IMR-90 (cell line): ENCODE data around the gene MAPKAPK5. TPM values are rescaled to one million over a fixed set of nuclear protein-coding genes. Genes with fewer than 3 reads are reported as not detected.

Experiments
- ATAC-seq: fragments of 200-7000 bp; cut with Tn5 transposase; 2 replicates; pipeline ENCODE4 v1.9.1; 2020; ENCODE audit warnings: low read depth, mild to moderate bottlenecking, moderate library complexity
- BruUV-seq: library from RNA; stranded (reverse); fragments of 400-500 nt; replicated peaks from 2 replicates; lab custom pipeline; 2021; lab: Mats Ljungman, UMichigan
- CTCF ChIA-PET: fragments of 300-600 bp; formaldehyde crosslinking; extraction: SDS; loops from one replicate; lab custom pipeline; 2021; ENCODE audit warnings: antibody characterized with exemption; lab: Yijun Ruan, JAX
- POLR2A ChIA-PET: fragments of 300-600 bp; sonication (Branson Sonifier 250); formaldehyde crosslinking; loops from one replicate; lab custom pipeline; 2022; ENCODE audit warnings: antibody characterized with exemption; ENCODE audit not compliant: unreplicated experiment; lab: Charles Lee
- DNase-seq: peaks from one replicate; pipeline ENCODE4 v3.0.0; 2013
- H2AFZ ChIP-seq: replicated peaks from 2 replicates; pipeline ENCODE3; 2013; ENCODE audit warnings: low read length, mild to moderate bottlenecking; ENCODE audit not compliant: poor library complexity
- H2AK5ac ChIP-seq: 2 replicates; pipeline ENCODE4 v1.6.1; 2013; ENCODE audit warnings: low read depth, low read length, inconsistent platforms
- H2AK9ac ChIP-seq: replicated peaks from 2 replicates; pipeline ENCODE3; 2013; ENCODE audit warnings: mild to moderate bottlenecking, low read depth, low read length, moderate library complexity; ENCODE audit not compliant: poor library complexity
- H2BK120ac ChIP-seq: 2 replicates; pipeline ENCODE4 v1.6.1; 2013; ENCODE audit warnings: low read depth, low read length, inconsistent platforms
- H2BK15ac ChIP-seq: 3 replicates; pipeline ENCODE4 v1.6.1; 2013; ENCODE audit warnings: low read depth, low read length, inconsistent platforms
- H2BK20ac ChIP-seq: 2 replicates; pipeline ENCODE4 v1.6.1; 2013; ENCODE audit warnings: low read depth, mild to moderate bottlenecking, inconsistent platforms, low read length, moderate library complexity
- H2BK5ac ChIP-seq: 2 replicates; pipeline ENCODE4 v1.6.1; 2013; ENCODE audit warnings: mild to moderate bottlenecking, low read depth, low read length, inconsistent platforms; ENCODE audit not compliant: poor library complexity, severe bottlenecking
- H3K14ac ChIP-seq: replicated peaks from 2 replicates; pipeline ENCODE4 v1.6.1; 2013; ENCODE audit warnings: low read depth, low read length, inconsistent platforms
- H3K18ac ChIP-seq: 2 replicates; pipeline ENCODE4 v1.6.1; 2013; ENCODE audit warnings: low read depth, low read length, control low read depth
- H3K23ac ChIP-seq: 2 replicates; pipeline ENCODE4 v1.6.1; 2013; ENCODE audit warnings: low read depth, low read length, inconsistent platforms
- H3K27ac ChIP-seq: 2 replicates; pipeline ENCODE4 v1.5.1; 2013; ENCODE audit warnings: mild to moderate bottlenecking, control low read depth, low read length; ENCODE audit not compliant: insufficient read depth
- H3K27me3 ChIP-seq: 2 replicates; pipeline ENCODE4 v1.6.1; 2013; ENCODE audit warnings: low read length; ENCODE audit not compliant: control insufficient read depth, insufficient read depth
- H3K36me3 ChIP-seq: 2 replicates; pipeline ENCODE4 v1.6.1; 2013; ENCODE audit warnings: low read length, mixed read lengths; ENCODE audit not compliant: control insufficient read depth, insufficient read depth
- H3K4ac ChIP-seq: 2 replicates; pipeline ENCODE4 v1.6.1; 2013; ENCODE audit warnings: low read depth, low read length, inconsistent platforms
- H3K4me1 ChIP-seq: 2 replicates; pipeline ENCODE4 v1.6.1; 2013; ENCODE audit warnings: low read length, mixed read lengths; ENCODE audit not compliant: control insufficient read depth, insufficient read depth
- H3K4me2 ChIP-seq: 2 replicates; pipeline ENCODE4 v1.6.1; 2013; ENCODE audit warnings: low read depth, mild to moderate bottlenecking, control low read depth, low read length, moderate library complexity
- H3K4me3 ChIP-seq: 2 replicates; pipeline ENCODE4 v1.5.1; 2013; ENCODE audit warnings: low read depth, mild to moderate bottlenecking, control low read depth, low read length, moderate library complexity; ENCODE audit not compliant: insufficient read depth
- H3K56ac ChIP-seq: 2 replicates; pipeline ENCODE4 v1.6.1; 2013; ENCODE audit warnings: low read length, inconsistent platforms; ENCODE audit not compliant: insufficient read depth; ENCODE audit errors: extremely low read depth
- H3K79me1 ChIP-seq, 2 experiments: 2 replicates each; pipeline ENCODE4 v1.6.1; 2013; ENCODE audit warnings: low read length in 2 of 2, inconsistent platforms in 1 of 2, low read depth in 1 of 2
- H3K9ac ChIP-seq: 2 replicates; pipeline ENCODE4 v1.6.1; 2013; ENCODE audit warnings: low read depth, low read length, control low read depth
- H3K9me1 ChIP-seq: 2 replicates; pipeline ENCODE4 v1.6.1; 2013; ENCODE audit warnings: low read length, inconsistent platforms; ENCODE audit not compliant: insufficient read depth
- H3K9me3 ChIP-seq: 2 replicates; pipeline ENCODE4 v1.6.1; 2013; ENCODE audit warnings: low read length; ENCODE audit not compliant: control insufficient read depth, insufficient read depth
- H4K20me1 ChIP-seq: 2 replicates; pipeline ENCODE4 v1.6.1; 2013; ENCODE audit warnings: low read length, inconsistent platforms; ENCODE audit not compliant: insufficient read depth
- H4K5ac ChIP-seq: 2 replicates; pipeline ENCODE4 v1.6.1; 2013; ENCODE audit warnings: mild to moderate bottlenecking, low read depth, low read length, control low read depth
- H4K8ac ChIP-seq, 2 experiments: 2 replicates each; pipeline ENCODE4 v1.6.1; 2013; ENCODE audit warnings: low read depth in 2 of 2, low read length in 2 of 2, control low read depth in 1 of 2, inconsistent platforms in 1 of 2
- H4K91ac ChIP-seq: 2 replicates; pipeline ENCODE4 v1.6.1; 2013; ENCODE audit warnings: low read depth, low read length, inconsistent platforms; ENCODE audit not compliant: insufficient read depth
- BHLHE40 ChIP-seq: fragments of 150-350 bp; IDR thresholded peaks from 2 replicates; pipeline ENCODE4 v1.6.1; 2016; ENCODE audit warnings: mild to moderate bottlenecking, low read depth, low read length
- CEBPB ChIP-seq: IDR thresholded peaks from 2 replicates; pipeline ENCODE4 v1.6.1; 2012; ENCODE audit warnings: low read depth, low read length, improper control_type of control experiment
- CHD1 ChIP-seq: IDR thresholded peaks from 2 replicates; pipeline ENCODE4 v1.6.1; 2012; ENCODE audit warnings: low read depth, low read length, improper control_type of control experiment
- FOS ChIP-seq: fragments of 150-350 bp; IDR thresholded peaks from 2 replicates; pipeline ENCODE4 v1.6.1; 2016; ENCODE audit warnings: low read depth, low read length
- MAFK ChIP-seq: IDR thresholded peaks from 2 replicates; pipeline ENCODE4 v1.6.1; 2012; ENCODE audit warnings: low read depth, low read length, improper control_type of control experiment
- MAZ ChIP-seq: IDR thresholded peaks from 2 replicates; pipeline ENCODE4 v1.6.1; 2012; ENCODE audit warnings: low read depth, mild to moderate bottlenecking, low read length, improper control_type of control experiment, moderate library complexity, borderline replicate concordance
- MXI1 ChIP-seq: IDR thresholded peaks from 2 replicates; pipeline ENCODE4 v1.6.1; 2012; ENCODE audit warnings: low read depth, mild to moderate bottlenecking, low read length, moderate library complexity, borderline replicate concordance
- NFE2L2 ChIP-seq: fragments of 150-350 bp; IDR thresholded peaks from 2 replicates; pipeline ENCODE4 v1.6.1; 2016; ENCODE audit warnings: low read depth, mild to moderate bottlenecking, low read length
- POLR2A ChIP-seq: IDR thresholded peaks from 2 replicates; pipeline ENCODE4 v1.6.1; 2012; ENCODE audit warnings: mild to moderate bottlenecking, low read depth, low read length
- RAD21 ChIP-seq: IDR thresholded peaks from 2 replicates; pipeline ENCODE4 v1.6.1; 2012; ENCODE audit warnings: low read length, improper control_type of control experiment
- RCOR1 ChIP-seq: IDR thresholded peaks from 2 replicates; pipeline ENCODE4 v1.6.1; 2012; ENCODE audit warnings: mild to moderate bottlenecking, low read length, improper control_type of control experiment; ENCODE audit not compliant: insufficient replicate concordance
- RFX5 ChIP-seq: IDR thresholded peaks from 2 replicates; pipeline ENCODE4 v1.8.0; 2012; ENCODE audit warnings: low read depth, mild to moderate bottlenecking, low read length, moderate library complexity
- SMC3 ChIP-seq: fragments of 150-350 bp; IDR thresholded peaks from 2 replicates; pipeline ENCODE4 v1.6.1; 2016; ENCODE audit warnings: low read depth, mild to moderate bottlenecking, antibody characterized with exemption, low read length, moderate library complexity
- WGBS, 2 experiments: methylation state at CpG; one replicate each; pipeline versions ENCODE4 v1.1.5 to v1.1.7; 2013; ENCODE audit warnings: missing lambda C conversion rate in 2 of 2; ENCODE audit not compliant: insufficient read length in 1 of 2; ENCODE audit errors: extremely low coverage in 2 of 2; 5-methylcytosine and 5-hydroxymethylcytosine counted together
- dilution Hi-C: fragments of 300-500 bp; cut with HindIII; formaldehyde crosslinking; loops from one replicate; pipeline ENCODE4 v1.14.3; 2018; ENCODE audit warnings: low sequenced_read_pairs; ENCODE audit not compliant: unreplicated experiment
- in situ Hi-C: fragments of 300-500 bp; cut with MboI; formaldehyde crosslinking; loops from 3 replicates; pipeline ENCODE4 v1.14.3; 2019; ENCODE audit warnings: low sequenced_read_pairs, inconsistent platforms, mixed read lengths
- intact Hi-C: fragments of 100-400 bp; cut with micrococcal nuclease; formaldehyde crosslinking; loops from 2 replicates; pipeline ENCODE4 v1.10.0; 2022
- polyA plus RNA-seq, 3 experiments: library from polyadenylated mRNA; depleted of rRNA; stranded (reverse); fragments of >200 nt; gene quantifications; 2 replicates each; pipeline ENCODE4 v1.2.3, GENCODE V29; 2012; ENCODE audit warnings: low replicate concordance in 1 of 3
- total RNA-seq: library from RNA; depleted of rRNA; stranded (reverse); fragments of >200 nt; gene quantifications from 2 replicates; pipeline ENCODE4 v1.2.3, GENCODE V29; 2012
- TF ChIP-seq, protein P1 (sequence below): fragments of 150-350 bp; IDR thresholded peaks from 2 replicates; pipeline ENCODE4 v1.6.1; 2017; ENCODE audit warnings: mild to moderate bottlenecking, antibody characterized with exemption, low read length, low read depth
- TF ChIP-seq, protein P2 (sequence below): fragments of 150-350 bp; IDR thresholded peaks from 2 replicates; pipeline ENCODE4 v1.6.1; 2016; ENCODE audit warnings: low read depth, mild to moderate bottlenecking, low read length, moderate library complexity, borderline replicate concordance
- TF ChIP-seq, protein P3 (sequence below): conservative IDR thresholded peaks from 2 replicates; pipeline ENCODE4 v1.5.1; 2012; ENCODE audit warnings: mild to moderate bottlenecking, low read depth, low read length, improper control_type of control experiment

Gene MAPKAPK5
- total and polyA plus RNA-seq, 2 of the 4 experiments (the other 2 are of a cell fraction): 35.0 to 44.6 TPM

DNA sequence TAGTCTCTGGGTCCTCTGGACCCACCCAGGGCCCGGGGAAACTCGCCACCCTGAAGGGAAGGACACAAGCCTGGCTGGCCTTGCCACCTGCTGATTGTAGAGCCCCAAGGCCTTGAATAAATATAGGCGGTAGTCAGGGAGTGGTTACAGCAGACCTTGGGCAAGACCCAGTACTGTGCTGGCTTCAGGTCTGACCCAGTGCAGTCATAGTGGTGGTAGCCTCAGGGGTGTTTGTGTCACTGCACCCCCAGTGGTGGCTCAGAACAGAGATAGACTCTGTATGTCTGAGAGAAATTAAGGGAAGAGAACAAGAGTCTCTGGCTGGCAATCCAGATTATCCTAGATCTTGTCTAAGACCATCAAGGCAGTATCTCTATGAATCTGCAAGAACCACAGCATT lies 63.5 kb downstream of the MAPKAPK5 start:
- Histone ChIP-seq H3K4me3 (no peak overlapping the region), H4K5ac (no peak overlapping the region), H3K4ac (no peak overlapping the region), H3K27ac (no peak overlapping the region), H4K20me1 (no peaks in the 10 kb centered on the region), H3K4me2 (no peak overlapping the region), H4K8ac (no peak overlapping the region), H2BK5ac (no peak overlapping the region), H2BK20ac (no peak overlapping the region), H2AK9ac (no peak overlapping the region), H3K9ac (no peak overlapping the region), H2AK5ac (no peak overlapping the region), H3K23ac (no peak overlapping the region), H3K79me1 (no peaks in the 10 kb centered on the region), H3K56ac (no peak overlapping the region), H3K4me1 (no peaks in the 10 kb centered on the region), H3K9me1 (peaks cover 8% of the 10 kb centered on the region), H3K9me3 (no peaks in the 10 kb centered on the region; the same call in 1 of the 2 replicates), H2BK120ac (no peak overlapping the region), H3K14ac (no peak overlapping the region), H3K27me3 (no peaks in the 10 kb centered on the region), H4K91ac (no peak overlapping the region), H3K18ac (no peak overlapping the region), H3K36me3 (peaks cover 3% of the 10 kb centered on the region), H2BK15ac (no peak overlapping the region), H2AFZ (no peak overlapping the region)
- ChIA-PET POLR2A (no interaction called here), CTCF (no interaction called here)
- BruUV-seq: no TSS peak
- ATAC-seq (no peak), DNase-seq (no peak)
- TF ChIP-seq MXI1 (no peak), BHLHE40 (no peak), POLR2A (no peak), MAFK (no peak), RCOR1 (no peak), RAD21 (no peak), RFX5 (no peak), FOS (no peak), CHD1 (no peak), MAZ (no peak), SMC3 (no peak), CEBPB (no peak), NFE2L2 (no peak)
- TF ChIP-seq, protein P1, sequence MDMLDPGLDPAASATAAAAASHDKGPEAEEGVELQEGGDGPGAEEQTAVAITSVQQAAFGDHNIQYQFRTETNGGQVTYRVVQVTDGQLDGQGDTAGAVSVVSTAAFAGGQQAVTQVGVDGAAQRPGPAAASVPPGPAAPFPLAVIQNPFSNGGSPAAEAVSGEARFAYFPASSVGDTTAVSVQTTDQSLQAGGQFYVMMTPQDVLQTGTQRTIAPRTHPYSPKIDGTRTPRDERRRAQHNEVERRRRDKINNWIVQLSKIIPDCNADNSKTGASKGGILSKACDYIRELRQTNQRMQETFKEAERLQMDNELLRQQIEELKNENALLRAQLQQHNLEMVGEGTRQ: no peak
- TF ChIP-seq, protein P2, sequence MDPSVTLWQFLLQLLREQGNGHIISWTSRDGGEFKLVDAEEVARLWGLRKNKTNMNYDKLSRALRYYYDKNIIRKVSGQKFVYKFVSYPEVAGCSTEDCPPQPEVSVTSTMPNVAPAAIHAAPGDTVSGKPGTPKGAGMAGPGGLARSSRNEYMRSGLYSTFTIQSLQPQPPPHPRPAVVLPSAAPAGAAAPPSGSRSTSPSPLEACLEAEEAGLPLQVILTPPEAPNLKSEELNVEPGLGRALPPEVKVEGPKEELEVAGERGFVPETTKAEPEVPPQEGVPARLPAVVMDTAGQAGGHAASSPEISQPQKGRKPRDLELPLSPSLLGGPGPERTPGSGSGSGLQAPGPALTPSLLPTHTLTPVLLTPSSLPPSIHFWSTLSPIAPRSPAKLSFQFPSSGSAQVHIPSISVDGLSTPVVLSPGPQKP: no peak
- TF ChIP-seq, protein P3, sequence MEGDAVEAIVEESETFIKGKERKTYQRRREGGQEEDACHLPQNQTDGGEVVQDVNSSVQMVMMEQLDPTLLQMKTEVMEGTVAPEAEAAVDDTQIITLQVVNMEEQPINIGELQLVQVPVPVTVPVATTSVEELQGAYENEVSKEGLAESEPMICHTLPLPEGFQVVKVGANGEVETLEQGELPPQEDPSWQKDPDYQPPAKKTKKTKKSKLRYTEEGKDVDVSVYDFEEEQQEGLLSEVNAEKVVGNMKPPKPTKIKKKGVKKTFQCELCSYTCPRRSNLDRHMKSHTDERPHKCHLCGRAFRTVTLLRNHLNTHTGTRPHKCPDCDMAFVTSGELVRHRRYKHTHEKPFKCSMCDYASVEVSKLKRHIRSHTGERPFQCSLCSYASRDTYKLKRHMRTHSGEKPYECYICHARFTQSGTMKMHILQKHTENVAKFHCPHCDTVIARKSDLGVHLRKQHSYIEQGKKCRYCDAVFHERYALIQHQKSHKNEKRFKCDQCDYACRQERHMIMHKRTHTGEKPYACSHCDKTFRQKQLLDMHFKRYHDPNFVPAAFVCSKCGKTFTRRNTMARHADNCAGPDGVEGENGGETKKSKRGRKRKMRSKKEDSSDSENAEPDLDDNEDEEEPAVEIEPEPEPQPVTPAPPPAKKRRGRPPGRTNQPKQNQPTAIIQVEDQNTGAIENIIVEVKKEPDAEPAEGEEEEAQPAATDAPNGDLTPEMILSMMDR: no peak
- WGBS, 2 experiments: no CpG with 5 or more reads among the region's 3 CpGs
- dilution Hi-C loops (no loop called here), intact Hi-C loops (no loop called here), in situ Hi-C loops (no loop called here)
